HG02678 (cell line): ENCODE results near the gene PCBP3.

Experiments
- ATAC-seq: cut with Tn5 transposase; IDR thresholded peaks from one replicate; pipeline ENCODE4 v1.9.1; 2021; ENCODE audit warnings: mild to moderate bottlenecking, moderate library complexity; ENCODE audit not compliant: unreplicated experiment

Gene PCBP3

GRCh38 chr21:45778686-45779085 is 135.2 kb downstream of the PCBP3 start:
- no peak for ATAC-seq

- ATAC-seq: no peak
Observed at GRCh38 chr21:45779226-45779625, 135.7 kb downstream of the PCBP3 start.

- no peak for ATAC-seq
Observed at GRCh38 chr21:45780647-45781046, 137.1 kb downstream of the PCBP3 start.

GRCh38 chr21:45781741-45782140 is 138.2 kb downstream of the PCBP3 start:
- no peak for ATAC-seq

- no peak for ATAC-seq
Observed at GRCh38 chr21:45786660-45787059, 143.1 kb downstream of the PCBP3 start.

GRCh38 chr21:45787371-45787770 is 143.8 kb downstream of the PCBP3 start:
- ATAC-seq: no peak

GRCh38 chr21:45788198-45788597 is 144.7 kb downstream of the PCBP3 start:
- no peak for ATAC-seq

- ATAC-seq: no peak
Observed at GRCh38 chr21:45788637-45789506, 145.3 kb downstream of the PCBP3 start.

GRCh38 chr21:45790427-45790826 is 146.9 kb downstream of the PCBP3 start:
- no peak for ATAC-seq

- ATAC-seq: no peak
Observed at GRCh38 chr21:45791562-45792418, 148.3 kb downstream of the PCBP3 start.

- no peak for ATAC-seq
Observed at GRCh38 chr21:45792682-45793383, 149.3 kb downstream of the PCBP3 start.

- ATAC-seq: no peak
Observed at GRCh38 chr21:45794027-45794426, 150.5 kb downstream of the PCBP3 start.

- ATAC-seq: no peak
Observed at GRCh38 chr21:45796003-45796402, 152.5 kb downstream of the PCBP3 start.

GRCh38 chr21:45797338-45797737 is 153.8 kb downstream of the PCBP3 start:
- ATAC-seq: no peak

- ATAC-seq: no peak
Observed at GRCh38 chr21:45799765-45800338, 156.3 kb downstream of the PCBP3 start.

GRCh38 chr21:45800339-45801080 is 157.0 kb downstream of the PCBP3 start:
- no peak for ATAC-seq

GRCh38 chr21:45801129-45801964 is 157.8 kb downstream of the PCBP3 start:
- no peak for ATAC-seq

GRCh38 chr21:45801989-45802388 is 158.5 kb downstream of the PCBP3 start:
- ATAC-seq: no peak

- no peak for ATAC-seq
Observed at GRCh38 chr21:45802425-45802824, 158.9 kb downstream of the PCBP3 start.
